Activated CD8-positive, alpha-beta T cell treated with anti-CD3 and anti-CD28 coated beads for 36 hours (primary cell): ENCODE data around the gene RAD51B. TPM values are rescaled to one million over a fixed set of nuclear protein-coding genes. Genes with fewer than 3 reads are reported as not detected.

Experiments
- ATAC-seq: fragments of 200-7000 bp; cut with Tn5 transposase; one replicate; pipeline ENCODE4 v1.10.0; 2021; ENCODE audit warnings: mild to moderate bottlenecking, moderate library complexity
- CTCF ChIA-PET: fragments of 350-600 bp; sonication (Branson Sonifier 250); formaldehyde crosslinking; loops from one replicate; lab custom pipeline; 2021; ENCODE audit warnings: antibody characterized with exemption; lab: Charles Lee
- POLR2A ChIA-PET: fragments of 350-600 bp; sonication (Branson Sonifier 250); formaldehyde crosslinking; loops from one replicate; lab custom pipeline; 2021; ENCODE audit warnings: antibody characterized with exemption; lab: Charles Lee
- DNase-seq: peaks from one replicate; pipeline ENCODE4 v3.0.0-alpha.2; 2020
- H3K27ac Mint-ChIP-seq: one replicate; pipeline ENCODE4 v1.8.0; 2021; ENCODE audit warnings: mild to moderate bottlenecking, mixed read lengths
- H3K27me3 Mint-ChIP-seq: one replicate; pipeline ENCODE4 v1.8.0; 2021; ENCODE audit warnings: mixed read lengths
- H3K36me3 Mint-ChIP-seq: one replicate; pipeline ENCODE4 v1.8.0; 2021; ENCODE audit warnings: low read depth, mixed read lengths
- H3K4me1 Mint-ChIP-seq: one replicate; pipeline ENCODE4 v1.8.0; 2021; ENCODE audit warnings: low read depth, mixed read lengths
- H3K4me3 Mint-ChIP-seq: one replicate; pipeline ENCODE4 v1.8.0; 2021; ENCODE audit warnings: mild to moderate bottlenecking, moderate library complexity, mixed read lengths
- H3K9me3 Mint-ChIP-seq: one replicate; pipeline ENCODE4 v1.8.0; 2021; ENCODE audit warnings: mixed read lengths
- intact Hi-C: fragments of 100-400 bp; cut with micrococcal nuclease; formaldehyde crosslinking; loops from one replicate; pipeline ENCODE4 v1.10.0; 2022
- total RNA-seq, 2 experiments: library from RNA; stranded (reverse); gene quantifications; one replicate each; pipeline ENCODE4 v1.2.3, GENCODE V29; 2021
- TF ChIP-seq, protein P1 (sequence below): fragments of 200-600 bp; IDR thresholded peaks from one replicate; pipeline ENCODE4 v1.8.0; 2022; ENCODE audit warnings: antibody characterized with exemption, mild to moderate bottlenecking

Gene RAD51B
- total RNA-seq, 2 experiments from 2014 or later: 38.2 to 40.6 TPM

DNA sequence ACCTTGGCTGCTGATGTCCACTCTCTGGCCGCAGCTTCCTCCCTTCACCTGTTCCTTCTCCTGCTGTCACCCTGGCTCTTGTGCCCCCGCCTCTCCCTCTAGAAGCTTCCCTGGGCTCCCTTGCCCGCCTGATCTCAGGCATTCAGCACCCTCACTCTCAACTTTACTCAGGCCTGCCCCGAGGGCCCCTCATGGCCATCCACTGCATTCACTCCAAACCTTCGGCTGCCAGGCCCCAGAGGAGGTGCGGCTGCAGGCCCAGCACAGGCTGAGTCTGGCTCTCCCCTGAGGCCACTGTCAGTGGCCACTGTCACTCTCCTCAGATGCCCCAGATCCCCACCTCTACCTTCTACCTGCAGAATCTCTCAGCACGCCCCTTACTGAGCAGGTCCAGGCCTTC, 789.4 kb downstream of the RAD51B start:
- intact Hi-C loops: no loop called here
- ATAC-seq (no peak), DNase-seq (no peak)
- Mint-ChIP-seq H3K27me3 (no peaks in the 10 kb centered on the region), H3K4me3 (no peak overlapping the region), H3K27ac (no peak overlapping the region), H3K4me1 (peaks cover 13% of the 10 kb centered on the region), H3K9me3 (peaks cover 4% of the 10 kb centered on the region), H3K36me3 (peaks cover 4% of the 10 kb centered on the region)
- ChIA-PET CTCF (no interaction called here), POLR2A (interaction anchor here (1.5 kb wide), 1 partner anchor 349 kb away, joined by 4 read pairs; no protein-coding TSS in a partner anchor)
- TF ChIP-seq, protein P1, sequence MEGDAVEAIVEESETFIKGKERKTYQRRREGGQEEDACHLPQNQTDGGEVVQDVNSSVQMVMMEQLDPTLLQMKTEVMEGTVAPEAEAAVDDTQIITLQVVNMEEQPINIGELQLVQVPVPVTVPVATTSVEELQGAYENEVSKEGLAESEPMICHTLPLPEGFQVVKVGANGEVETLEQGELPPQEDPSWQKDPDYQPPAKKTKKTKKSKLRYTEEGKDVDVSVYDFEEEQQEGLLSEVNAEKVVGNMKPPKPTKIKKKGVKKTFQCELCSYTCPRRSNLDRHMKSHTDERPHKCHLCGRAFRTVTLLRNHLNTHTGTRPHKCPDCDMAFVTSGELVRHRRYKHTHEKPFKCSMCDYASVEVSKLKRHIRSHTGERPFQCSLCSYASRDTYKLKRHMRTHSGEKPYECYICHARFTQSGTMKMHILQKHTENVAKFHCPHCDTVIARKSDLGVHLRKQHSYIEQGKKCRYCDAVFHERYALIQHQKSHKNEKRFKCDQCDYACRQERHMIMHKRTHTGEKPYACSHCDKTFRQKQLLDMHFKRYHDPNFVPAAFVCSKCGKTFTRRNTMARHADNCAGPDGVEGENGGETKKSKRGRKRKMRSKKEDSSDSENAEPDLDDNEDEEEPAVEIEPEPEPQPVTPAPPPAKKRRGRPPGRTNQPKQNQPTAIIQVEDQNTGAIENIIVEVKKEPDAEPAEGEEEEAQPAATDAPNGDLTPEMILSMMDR: no peak

DNA sequence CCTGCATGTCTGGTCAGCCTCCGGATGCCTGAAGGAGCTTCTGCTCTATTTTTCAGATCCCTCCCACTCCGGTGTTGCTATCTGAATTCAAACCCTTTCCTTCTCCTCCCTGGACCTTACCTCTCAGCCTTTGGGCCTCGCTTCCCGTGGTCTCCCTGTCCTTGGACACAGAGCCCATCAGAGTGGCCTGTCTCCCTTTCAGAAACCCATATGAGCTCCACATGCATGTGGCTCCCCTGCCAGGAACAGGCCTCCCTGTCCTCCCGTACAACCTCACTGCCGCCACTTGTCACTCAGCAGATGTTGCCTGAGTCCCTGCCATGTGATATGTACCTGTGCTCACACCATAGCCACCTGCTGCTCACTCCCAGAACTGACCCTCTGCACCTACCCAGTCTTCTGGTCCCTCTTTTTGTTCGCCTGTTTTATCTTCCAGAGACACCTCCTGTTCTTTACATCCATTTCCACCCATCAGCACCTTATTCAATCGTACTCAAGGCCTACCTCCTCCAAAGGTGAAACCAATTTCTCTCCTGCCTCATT, 790.7 kb downstream of the RAD51B start:
- CTCF ChIA-PET: interaction anchor here (1.0 kb wide), 1 partner anchor 234 kb away, joined by 3 read pairs; no protein-coding TSS in a partner anchor
- DNase-seq (no peak), ATAC-seq (no peak)
- no peak overlapping the region for H3K4me3 Mint-ChIP-seq
- POLR2A ChIA-PET: interaction anchor here (1.5 kb wide), 1 partner anchor 350 kb away, joined by 4 read pairs; no protein-coding TSS in a partner anchor
- intact Hi-C loops: no loop called here
- no peak overlapping the region for H3K27ac Mint-ChIP-seq
- peaks cover 10% of the 10 kb centered on the region for H3K9me3 Mint-ChIP-seq
- H3K4me1 Mint-ChIP-seq: peaks cover 13% of the 10 kb centered on the region
- TF ChIP-seq, protein P1: no peak
- no peaks in the 10 kb centered on the region for H3K27me3 Mint-ChIP-seq
- peaks cover 4% of the 10 kb centered on the region for H3K36me3 Mint-ChIP-seq

DNA sequence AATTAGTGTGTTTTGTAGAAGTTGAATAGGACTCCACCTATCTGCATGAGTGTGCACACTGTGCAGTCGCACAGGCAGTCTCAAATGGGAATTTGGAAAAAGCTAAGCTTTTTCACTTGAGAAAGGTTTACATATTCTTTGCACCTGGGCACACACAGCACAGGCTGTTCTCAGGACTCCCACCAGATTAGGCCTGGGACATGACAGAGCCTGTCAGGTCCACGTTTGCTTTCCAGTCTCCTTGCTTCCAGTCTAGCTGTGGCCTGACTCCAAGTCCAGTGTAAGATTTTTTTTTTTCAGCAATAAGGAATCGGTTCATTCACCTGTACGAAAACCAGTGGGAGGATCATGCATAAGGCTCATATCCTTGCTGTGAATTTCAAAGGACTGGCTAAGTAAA, 792.0 kb downstream of the RAD51B start:
- ChIA-PET CTCF (interaction anchor here (0.9 kb wide), 1 partner anchor 233 kb away, joined by 3 read pairs; no protein-coding TSS in a partner anchor), POLR2A (interaction anchor here (1.2 kb wide), 1 partner anchor 16 kb away, joined by 3 read pairs; no protein-coding TSS in a partner anchor)
- TF ChIP-seq, protein P1: no peak
- H3K4me1 Mint-ChIP-seq: peaks cover 13% of the 10 kb centered on the region
- no peak overlapping the region for H3K4me3 Mint-ChIP-seq
- no peak for DNase-seq
- H3K27me3 Mint-ChIP-seq: no peaks in the 10 kb centered on the region
- ATAC-seq: no peak
- intact Hi-C loops: no loop called here
- no peak overlapping the region for H3K27ac Mint-ChIP-seq
- H3K36me3 Mint-ChIP-seq: peaks cover 9% of the 10 kb centered on the region
- peaks cover 18% of the 10 kb centered on the region for H3K9me3 Mint-ChIP-seq

DNA sequence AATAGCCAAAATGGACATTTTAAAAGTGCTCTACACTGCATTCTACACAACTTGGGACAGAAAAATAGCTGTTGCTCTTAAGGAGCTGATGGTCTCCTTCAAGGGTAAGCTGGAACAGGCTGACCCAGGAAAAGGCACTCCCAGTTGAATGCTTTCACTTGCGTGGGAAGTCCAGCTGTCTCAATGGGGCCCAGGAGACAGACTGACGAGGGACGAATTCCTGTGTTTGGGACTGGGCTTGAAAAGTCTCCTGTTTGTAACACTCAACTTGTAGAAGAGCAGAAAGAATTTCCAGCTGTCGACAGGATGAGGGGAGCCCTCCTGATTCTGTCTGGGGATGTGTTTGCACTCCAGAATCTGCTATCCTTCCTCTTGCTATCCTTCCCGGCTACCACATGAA, 792.5 kb downstream of the RAD51B start:
- peaks cover 10% of the 10 kb centered on the region for H3K4me1 Mint-ChIP-seq
- intact Hi-C loops: no loop called here
- peaks cover 14% of the 10 kb centered on the region for H3K36me3 Mint-ChIP-seq
- H3K27ac Mint-ChIP-seq: no peak overlapping the region
- TF ChIP-seq, protein P1: no peak
- CTCF ChIA-PET: interaction anchor here (0.9 kb wide), 1 partner anchor 232 kb away, joined by 3 read pairs; no protein-coding TSS in a partner anchor
- peaks cover 22% of the 10 kb centered on the region for H3K9me3 Mint-ChIP-seq
- no peak overlapping the region for H3K4me3 Mint-ChIP-seq
- no peaks in the 10 kb centered on the region for H3K27me3 Mint-ChIP-seq
- DNase-seq (no peak), ATAC-seq (no peak)
- POLR2A ChIA-PET: interaction anchor here (1.2 kb wide), 1 partner anchor 16 kb away, joined by 3 read pairs; no protein-coding TSS in a partner anchor

DNA sequence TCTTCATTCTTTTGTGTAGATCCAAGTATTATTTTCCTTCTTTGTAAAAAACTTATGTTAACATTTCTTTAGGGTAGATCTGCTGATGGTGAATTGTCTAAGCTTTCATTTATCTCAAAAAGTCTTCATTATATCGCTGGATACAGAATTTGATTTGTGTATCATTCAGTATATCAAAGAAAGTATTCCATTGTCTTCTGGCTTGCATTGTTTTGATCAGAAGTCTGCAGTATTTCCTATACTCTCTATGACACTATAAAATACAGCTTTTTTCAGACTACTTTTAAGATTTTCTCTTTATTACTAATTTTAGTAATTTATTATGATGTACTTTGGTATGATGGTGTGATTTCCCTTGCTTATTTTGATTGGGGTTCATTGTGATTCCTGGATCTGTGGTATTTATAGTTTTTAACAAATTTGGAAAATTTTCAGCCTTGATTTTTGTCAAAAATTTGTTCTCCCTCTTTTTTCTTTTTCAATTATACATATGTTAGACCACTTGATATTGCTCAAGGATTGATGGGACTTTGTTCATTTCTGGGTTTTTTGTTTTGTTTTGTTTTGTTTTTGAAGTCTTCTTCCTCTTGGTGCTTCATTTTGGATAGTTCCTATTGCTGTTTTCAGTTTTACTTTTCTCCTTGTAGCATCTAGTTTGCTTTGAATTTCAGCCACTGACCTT, 796.8 kb downstream of the RAD51B start:
- no peak for DNase-seq
- CTCF ChIA-PET: interaction anchor here (1.2 to 1.6 kb wide), 2 partner anchors 9 to 22 kb away, joined by 3 read pairs; no protein-coding TSS in a partner anchor
- H3K9me3 Mint-ChIP-seq: peaks cover 34% of the 10 kb centered on the region

More for the DNA sequence above, 796.8 kb downstream of the RAD51B start:
- Mint-ChIP-seq H3K4me1 (no peaks in the 10 kb centered on the region), H3K27me3 (no peaks in the 10 kb centered on the region), H3K27ac (no peak overlapping the region), H3K4me3 (no peak overlapping the region), H3K36me3 (peaks cover 18% of the 10 kb centered on the region)
- intact Hi-C loops: no loop called here
- ATAC-seq: no peak
- POLR2A ChIA-PET: no interaction called here
- TF ChIP-seq, protein P1: no peak
